Measurements from ENCODE around the gene PDE1C.
"Not testable (repeated sequence)": the region's sequence is repeated elsewhere in the genome, so short reads cannot be mapped to it uniquely, and the experiment has no call there.

PDE1C gene

DNA sequence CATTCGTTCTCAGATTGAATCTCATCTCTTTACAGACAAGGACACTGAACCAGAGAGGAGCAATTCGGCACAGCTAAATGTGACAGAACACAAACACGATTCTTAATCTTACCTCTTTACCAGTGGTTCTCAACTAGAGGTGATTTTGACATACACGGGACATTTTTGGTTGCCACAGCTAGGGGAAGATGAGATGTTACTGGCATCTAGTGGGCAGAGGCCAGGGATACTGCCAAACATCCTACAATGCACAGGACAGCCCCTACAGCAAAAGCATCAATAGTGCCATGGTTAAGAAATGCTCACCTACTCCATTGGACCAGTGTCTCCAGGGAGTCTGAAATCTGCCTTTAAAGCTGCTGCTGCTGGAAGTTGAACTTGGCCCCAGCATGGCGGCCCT, 27.3 kb downstream of the PDE1C start:
- no peak for DNase-seq

DNA sequence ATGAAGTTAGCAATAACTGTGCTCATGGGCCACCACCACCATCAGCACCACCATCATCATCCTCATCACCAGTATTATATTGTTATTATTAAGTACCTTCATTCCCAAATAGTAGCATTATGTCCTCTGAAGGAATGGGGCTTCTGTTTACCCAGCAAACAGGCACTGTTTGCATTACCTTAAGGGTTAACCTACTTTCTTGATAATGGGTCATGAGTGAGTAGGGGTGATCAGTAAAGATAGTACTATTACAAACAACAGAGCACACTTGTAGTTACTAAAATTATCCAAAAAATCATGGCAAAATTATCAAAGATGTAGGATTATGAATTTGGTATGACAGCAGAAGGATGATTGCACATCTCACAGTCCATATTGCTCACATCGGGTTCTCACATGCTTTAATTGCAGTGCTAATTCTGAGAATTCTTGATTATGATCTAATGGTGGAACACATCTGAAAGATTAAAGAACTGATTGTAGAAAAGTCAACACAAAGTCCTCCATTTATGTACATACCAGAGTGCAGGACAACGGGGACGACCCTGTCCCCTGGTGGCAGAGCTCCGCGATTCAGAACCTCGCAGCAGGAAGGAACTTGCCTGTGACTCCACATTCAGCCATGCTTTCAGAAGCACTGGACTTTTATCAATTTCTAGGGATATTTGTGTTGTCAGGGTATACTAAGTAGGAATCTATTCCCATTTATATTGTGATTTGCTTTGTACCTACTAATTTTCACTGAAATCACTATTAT, 31.0 kb downstream of the PDE1C start:
- DNase-seq = no peak

DNA sequence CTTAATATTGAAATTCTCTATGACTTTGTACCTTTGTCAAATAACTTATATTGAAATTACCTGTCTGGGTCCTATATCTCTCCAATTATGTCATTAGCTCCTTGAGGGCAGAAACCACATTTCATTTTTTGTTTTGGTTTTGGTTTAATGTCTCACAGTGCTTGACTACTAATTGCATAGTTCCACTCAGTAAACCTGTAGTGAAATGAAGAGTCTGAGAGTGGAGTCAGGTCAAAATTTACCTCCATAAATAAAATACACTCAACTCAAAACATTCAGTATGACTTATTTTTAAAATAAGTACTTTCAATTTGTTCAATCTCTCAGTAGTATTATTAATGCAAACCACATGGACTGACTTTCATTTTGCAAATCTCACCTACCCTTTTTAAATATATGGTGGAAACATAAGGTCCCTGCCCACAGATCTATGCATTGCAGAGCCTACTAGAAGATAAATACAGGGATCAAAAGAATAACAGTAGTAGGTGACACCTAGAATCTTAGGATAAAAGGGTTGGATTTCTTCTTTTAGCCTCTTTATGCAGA, 32.5 kb downstream of the PDE1C start:
- DNase-seq = no peak

DNA sequence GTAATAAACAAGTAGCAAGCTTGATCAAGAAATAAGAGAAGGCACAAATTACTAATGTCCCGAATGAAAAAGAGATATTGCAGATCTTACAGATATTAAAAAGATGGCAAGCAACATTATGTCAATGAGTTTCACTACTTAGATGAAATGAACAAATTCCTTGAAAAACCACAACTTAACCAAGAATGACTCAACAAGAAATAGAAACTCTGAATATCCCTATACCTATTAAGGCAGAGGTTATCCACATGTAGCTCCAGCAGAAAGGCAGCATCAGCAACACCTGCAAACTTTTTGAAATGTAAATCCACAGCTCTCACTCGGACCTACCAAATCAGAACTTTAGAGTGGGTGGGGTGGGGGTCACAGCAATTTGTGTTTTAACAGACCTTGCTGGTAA, 33.6 kb downstream of the PDE1C start:
- DNase-seq = peak; percentile 42

DNA sequence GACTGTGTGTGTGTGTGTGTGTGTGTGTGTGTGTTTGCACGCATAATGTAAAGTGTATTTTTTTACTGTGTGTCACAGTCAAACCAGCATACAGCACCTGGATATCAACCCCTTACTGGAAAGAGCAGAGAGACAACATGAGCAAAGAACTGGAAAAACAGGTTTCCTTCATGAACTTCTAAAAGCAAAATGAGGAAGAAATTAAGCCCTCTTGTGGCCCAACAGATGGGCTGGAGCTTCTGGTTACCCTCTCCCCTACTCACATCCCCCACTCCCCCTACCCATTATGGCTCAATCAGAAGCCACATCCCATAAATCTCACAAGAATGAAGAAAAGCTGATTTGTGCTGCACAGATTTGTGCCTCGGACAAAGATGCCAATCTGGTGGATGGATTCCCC, 36.2 kb downstream of the PDE1C start:
- DNase-seq = no peak

DNA sequence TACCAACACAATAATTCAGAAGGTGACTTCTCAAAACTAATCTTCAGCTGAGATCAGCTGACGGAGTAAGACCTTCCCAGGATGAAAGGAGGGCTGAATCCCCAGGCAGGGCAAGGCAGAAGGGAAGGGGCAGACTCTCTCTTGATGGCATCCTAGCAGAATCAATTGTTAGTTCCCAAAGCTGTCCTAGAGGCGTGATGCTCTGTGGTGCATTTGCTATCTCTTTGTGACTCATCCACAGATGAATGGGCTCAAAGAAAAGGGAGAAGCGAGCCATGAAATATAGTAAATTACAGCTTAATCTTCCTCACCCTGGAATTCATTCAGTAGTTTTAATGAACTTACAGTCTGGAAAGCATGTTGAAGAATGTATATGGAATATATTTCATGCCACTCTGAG, 37.2 kb downstream of the PDE1C start:
- DNase-seq = no peak

DNA sequence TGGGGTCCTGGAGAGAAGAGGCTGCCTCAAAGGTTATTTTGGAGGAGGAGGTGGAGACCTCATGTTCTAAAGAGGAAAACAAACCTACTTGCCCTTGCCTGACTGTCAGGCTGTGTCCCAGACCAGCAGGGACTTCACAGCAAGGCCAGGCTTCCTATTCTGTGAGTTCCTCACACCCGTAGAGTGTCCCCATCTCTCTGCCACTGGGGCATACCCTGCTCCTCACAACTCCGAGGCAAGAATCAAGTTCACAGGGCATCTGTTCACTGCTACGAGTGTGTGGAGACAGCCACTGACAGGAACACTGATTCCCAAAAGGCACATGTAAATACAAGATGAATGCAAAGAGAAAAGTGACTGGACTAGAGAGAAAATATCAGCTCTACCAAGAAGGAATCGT, 38.0 kb downstream of the PDE1C start:
- DNase-seq = no peak

DNA sequence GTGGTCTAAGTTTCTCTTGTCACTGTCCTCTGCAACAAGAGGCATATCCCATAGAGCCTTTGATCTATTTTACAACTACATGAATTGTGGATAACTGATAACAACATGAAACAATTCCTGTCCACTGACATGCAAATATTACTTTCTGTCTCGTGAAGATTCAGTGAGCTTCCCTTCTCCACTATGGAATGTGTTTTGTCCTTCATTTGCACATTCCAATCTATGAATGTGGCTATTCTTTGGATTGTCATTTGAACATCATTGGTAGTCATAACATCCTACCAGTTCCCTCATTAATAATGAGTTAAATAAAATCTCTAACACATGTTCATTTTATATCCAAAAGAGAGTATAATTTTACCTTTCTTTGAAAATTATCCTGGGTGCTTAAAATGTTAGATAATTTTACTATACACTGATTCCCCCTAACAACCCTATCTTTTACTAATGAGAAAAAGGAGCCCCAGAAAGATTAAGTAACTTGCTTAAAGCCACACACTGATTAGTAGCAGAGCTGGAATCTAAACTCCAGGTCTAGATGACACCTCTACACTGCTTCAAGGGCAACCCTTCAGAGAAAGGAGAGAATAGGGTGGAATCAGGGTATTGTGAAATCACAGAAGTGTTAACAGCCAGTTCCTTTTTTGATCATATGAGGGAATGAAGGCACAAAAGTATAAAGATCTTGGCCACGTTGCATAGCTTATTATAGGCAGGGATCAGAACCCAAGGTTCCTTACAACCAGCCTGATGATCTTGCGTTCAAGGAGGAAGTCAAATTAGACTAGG, 39.1 kb downstream of the PDE1C start:
- peak; percentile 20 for DNase-seq

DNA sequence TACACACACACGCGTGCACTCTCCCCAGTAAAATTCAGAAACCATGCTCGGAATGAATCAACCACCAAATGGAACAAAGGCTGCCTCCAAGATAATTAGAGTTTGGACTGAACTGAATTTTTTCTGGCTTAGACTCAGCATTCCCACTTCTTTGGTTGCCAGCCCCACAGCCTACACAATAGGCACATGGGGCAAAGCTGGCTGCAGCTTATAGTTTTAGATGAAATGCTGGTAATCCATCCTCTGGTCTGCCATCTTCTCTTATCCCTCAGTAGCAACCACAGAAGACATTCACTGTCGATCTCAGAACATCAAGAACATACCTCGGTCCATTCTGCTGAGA, 44.2 kb downstream of the PDE1C start:
- DNase-seq = no peak

DNA sequence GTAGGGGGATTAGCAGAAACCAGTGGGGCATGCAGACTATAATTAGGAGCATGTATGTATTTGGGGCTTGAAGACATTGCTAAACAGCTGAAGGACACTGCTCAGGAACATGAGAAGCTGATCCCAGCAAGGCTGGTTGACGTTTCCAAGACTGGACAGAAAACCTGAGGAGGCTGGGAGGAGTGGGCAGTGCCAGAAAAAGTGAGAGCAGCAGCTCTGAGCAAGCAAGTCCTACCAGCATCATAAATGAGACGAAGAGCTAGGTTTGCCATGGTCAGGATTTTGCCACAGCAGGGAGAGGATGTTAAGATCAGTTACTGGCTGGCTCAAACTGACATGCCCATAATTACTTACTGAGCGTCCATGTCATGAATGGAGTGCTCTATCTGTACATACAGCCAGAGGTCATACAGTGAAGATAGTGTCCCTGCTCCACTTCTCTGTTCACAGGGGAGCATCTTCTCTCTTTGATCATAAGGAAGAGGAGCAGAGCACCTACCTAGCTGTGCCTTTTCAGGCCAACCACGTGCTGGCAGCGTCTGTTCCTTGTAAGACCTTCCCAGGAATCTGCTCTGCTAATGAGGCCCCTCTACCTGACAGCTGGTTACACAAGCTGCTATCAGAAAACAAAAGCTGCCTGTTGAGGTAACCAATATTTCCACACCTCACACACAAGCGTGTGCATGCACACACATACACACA, 44.7 kb downstream of the PDE1C start:
- no peak for DNase-seq

DNA sequence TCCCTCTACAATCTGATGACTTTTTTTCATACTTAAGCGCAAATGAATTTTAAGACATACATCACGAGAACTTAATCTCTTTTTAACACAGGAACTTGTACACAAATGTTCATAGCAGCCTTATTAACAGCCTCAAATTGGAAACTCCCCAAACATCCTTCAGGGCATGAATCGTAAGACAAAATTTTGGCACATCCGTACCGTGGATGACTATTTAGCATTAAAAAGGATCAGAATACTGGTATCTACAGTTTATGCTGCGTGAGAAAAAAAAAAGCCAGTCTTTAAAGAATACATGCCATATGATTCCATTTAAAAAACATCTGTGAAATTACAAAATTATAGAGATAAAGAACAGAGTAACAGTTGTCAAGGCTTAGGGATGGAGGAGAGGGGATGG, 46.8 kb downstream of the PDE1C start:
- peak; percentile 57 for DNase-seq

DNA sequence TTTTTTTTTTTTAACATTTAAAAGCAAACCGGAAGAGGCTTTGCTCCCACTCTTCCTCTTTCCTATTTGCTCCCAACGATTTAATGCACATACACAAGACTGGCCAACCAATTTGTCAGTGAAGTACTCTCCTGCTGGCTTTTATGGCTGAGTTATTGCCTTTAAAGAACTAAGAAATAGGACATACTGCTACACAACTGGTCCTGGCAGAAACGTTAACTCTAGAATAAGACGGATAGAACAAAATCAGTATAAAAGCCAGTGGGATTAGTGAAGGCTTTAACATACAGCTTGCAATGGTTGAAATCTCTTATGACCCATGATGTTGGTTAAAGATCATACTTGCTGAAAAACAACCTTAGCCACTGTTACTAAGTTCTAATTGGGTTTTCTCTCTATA, 47.2 kb downstream of the PDE1C start:
- no peak for DNase-seq

DNA sequence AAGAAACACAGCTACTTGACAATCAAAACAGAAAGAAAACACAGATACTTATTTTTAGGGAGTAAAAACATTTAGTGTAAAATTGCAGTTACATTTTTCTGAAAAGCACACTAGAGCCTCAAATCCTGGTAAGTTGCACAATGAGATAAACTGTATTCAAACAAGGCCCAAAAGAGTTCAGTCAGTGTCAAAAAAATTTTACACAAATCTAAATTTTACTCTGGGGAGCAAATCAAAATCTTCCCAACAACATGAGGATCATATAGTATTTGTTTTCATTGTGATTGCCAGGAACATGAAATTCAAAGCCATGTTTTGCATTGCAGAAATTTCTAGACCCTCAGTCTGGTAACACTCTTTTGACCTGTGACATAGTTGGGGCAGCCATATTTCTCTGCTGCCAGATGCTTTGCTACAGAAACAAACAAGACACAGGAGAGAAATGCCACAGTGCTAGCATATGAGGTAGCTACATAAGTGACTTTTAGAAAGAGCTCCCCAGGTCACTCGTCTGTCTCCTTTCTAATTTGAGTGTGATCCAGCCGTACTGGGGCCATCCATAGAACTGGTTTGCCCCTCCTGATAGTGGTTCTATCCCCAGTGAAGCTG, 49.6 kb downstream of the PDE1C start:
- no peak for DNase-seq

DNA sequence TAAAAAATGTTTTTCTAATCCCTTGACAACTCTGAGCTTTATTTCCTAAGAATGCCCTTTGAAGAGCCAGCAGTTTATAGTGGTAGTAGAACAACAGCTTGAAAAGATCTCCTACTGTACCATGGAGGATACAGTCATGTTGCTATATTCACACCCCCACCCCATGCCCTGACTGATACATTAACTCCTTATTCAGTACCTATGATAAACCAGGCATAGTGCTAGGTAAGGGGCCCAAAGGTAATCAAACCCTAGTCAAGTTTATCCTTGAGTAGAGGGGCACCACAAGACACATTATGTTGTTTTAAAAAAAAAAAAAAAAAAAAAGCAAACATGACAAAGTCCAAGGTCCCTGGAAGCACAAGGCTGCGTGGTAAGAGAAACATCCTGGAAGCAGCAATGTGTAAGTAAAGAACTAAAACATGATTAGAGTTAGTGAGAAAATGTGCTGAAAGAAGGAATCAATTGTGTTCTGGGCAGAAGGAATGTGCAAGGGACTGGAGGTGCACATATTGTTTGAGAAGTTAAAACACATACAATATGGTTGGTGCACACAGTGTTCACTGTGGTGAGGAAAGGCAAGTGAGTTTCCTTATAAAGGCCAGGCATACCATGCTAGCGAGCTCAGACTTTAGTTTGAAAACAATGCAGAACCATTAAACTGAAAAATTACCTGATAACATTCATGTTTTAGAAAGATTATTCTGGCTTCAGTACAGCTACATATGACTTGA, 51.2 kb downstream of the PDE1C start:
- DNase-seq = no peak

DNA sequence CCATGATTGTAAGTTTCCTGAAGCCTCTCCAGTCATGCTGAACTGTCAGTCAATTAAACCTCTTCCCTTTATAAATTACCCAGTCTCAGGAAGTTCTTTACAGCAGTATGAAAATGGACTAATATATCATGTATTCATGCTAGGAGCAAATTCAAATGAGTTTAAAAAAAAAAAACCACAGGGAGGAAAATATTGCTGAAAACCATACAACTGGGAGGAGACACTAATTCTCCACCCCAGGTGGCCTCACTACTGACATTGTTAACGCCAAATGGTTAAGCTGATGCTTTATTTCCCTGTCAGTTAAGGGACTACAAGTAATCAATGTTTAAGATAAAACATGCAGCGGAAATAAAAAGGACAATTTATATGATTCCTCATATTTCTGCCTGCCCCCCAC, 55.1 kb downstream of the PDE1C start:
- DNase-seq = no peak

DNA sequence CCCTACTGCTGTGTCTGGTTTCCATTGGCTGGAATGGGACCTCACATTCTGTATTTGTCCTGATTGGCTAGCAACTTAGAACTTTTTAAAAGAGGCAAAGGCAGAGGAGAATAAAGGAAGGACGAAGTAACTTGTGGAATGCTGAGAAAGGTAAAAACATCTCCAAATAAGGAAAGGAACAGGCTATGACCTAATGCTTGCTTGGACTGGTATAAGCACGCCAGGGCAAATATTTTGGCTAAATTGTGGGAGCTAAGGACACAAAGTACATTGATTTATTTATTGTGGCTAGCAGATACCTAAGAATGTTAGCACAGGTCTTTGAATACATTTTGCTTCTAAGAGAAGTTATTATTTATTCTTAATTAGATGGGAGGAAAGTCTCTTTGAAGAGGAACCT, 56.7 kb downstream of the PDE1C start:
- DNase-seq = not testable (repeated sequence)

DNA sequence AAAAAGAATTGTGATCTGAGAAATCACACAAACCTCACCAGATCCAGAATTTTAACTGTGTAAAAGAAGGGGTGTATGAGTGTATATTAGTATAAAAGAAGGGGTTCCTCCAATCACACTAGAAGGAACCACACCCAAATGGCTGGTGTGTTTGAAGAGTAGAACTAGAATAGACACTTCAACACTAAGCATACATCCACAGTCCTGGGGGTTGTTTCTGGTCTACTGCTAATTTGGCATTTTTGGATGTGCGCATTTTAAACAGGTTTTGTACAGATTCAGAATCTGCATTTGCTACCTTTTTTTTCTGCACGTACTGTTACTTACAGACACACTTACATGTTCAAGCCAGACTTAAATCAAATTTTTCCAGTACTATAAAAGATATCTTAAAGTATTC, 64.6 kb downstream of the PDE1C start:
- no peak for DNase-seq

DNA sequence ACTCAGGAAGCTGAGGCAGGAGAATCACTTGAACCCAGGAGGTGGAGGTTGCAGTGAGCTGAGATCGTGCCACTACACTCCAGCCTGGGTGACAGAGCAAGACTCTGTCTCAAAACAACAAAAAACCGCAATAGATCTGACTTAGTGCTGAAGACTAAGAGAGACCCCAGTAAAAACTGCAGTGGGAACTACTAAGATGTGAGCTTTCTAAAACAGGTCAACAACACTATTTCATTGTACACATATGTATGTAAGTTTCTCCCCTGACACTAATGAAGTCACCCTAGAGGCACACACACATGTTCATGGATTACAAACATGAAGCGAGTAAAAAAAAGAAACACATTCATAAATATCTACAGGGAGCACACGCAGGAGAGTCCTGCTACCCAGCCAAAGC, 68.3 kb downstream of the PDE1C start:
- no peak for DNase-seq

DNA sequence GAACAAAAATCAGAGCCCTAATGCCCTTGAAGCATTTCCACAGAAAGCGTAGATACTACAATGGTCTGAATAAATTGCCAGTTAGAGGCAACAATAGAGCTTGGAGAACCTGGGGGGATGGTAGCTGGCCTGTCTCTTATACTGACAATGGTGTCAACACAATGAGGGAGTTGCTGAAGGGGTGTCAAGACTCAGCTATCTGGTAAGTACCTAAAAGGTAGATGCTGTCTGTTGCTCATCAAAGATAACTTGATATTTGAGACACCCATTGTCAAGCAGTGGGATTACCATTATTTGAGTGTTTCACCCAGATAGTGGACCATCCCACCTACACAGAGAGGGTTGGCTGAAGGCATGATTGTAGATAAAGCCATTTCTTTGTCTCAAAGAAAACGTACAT, 72.8 kb downstream of the PDE1C start:
- DNase-seq = no peak

DNA sequence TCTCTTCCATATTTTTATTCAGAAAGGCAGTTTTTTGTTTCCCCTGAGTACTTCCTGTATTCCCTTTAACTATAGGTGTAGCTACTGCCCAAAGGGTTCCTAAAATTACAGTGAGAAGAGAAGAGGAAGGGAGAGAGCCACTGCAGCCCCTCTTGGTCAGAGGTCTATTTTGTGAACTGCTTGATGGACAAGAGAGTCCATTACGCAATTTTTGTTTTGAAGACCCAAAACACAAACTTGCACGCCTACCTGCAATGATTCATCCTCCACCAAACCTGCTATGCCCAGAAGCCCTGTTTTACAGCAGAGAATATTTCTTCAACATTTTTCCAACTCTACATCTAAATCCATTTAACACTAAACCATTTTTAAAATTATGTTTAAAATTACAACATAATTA, 75.1 kb downstream of the PDE1C start:
- DNase-seq = no peak

DNA sequence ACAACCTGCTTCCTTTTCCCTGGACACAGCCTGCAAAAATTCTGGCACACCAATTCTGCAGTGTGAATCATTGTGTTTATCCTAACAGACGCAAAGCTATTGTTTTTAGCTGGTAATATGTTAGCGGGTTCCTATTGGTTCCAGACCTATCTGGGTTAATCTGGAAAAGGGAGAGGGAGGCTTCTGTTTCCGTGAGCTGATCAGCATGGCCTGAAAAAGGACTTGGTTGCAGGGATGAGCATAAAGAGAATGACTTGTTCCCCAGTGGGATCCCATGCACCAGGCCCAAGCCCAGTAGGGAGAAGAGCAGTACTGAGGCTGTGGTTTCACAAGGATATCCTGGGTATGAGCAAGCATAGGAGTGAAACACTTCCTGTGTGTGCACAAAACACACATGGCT, 78.4 kb downstream of the PDE1C start:
- no peak for DNase-seq

DNA sequence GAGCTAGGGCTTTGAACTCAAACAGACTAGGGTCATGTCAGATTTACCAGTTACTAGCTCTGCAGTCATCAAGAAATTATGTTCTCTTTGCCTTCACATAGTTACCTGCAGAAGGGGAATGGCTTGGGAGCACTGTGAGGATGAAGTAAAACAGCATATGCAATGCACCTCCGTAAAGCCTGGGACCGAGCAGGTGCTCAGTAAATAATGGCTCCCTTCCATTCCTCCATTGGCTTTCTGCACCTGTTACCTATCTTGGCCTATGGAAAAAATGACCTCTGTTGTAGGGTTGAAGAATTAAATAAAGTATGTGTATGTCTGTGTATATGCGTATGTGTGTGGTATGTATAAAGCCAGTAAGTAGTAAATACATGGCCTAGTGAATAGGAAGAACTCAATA, 78.8 kb downstream of the PDE1C start:
- no peak for DNase-seq
